Cardiac fibroblast (primary cell): Measurements from ENCODE around the gene CALHM3.

Experiments used
- DNase-seq, 2 donors: peaks; one replicate each; pipeline versions ENCODE4 v3.0.0 to v3.0.0-alpha.2; 2010; ENCODE audit warnings: low read depth in 2 of 2
- H3K4me3 ChIP-seq, 2 donors: replicated peaks in 1 of 2; 1 replicate in 1 of 2; 2 replicates in 1 of 2; pipeline ENCODE4 v1.5.1; 2011; ENCODE audit warnings: low read depth in 2 of 2, low read length in 2 of 2, mild to moderate bottlenecking in 2 of 2, moderate library complexity in 1 of 2
- TF ChIP-seq, protein P1 (sequence below): IDR thresholded peaks from one replicate; pipeline ENCODE4 v1.5.1; 2011; ENCODE audit warnings: low read depth, mild to moderate bottlenecking, low read length, inconsistent platforms

CALHM3 gene

DNA sequence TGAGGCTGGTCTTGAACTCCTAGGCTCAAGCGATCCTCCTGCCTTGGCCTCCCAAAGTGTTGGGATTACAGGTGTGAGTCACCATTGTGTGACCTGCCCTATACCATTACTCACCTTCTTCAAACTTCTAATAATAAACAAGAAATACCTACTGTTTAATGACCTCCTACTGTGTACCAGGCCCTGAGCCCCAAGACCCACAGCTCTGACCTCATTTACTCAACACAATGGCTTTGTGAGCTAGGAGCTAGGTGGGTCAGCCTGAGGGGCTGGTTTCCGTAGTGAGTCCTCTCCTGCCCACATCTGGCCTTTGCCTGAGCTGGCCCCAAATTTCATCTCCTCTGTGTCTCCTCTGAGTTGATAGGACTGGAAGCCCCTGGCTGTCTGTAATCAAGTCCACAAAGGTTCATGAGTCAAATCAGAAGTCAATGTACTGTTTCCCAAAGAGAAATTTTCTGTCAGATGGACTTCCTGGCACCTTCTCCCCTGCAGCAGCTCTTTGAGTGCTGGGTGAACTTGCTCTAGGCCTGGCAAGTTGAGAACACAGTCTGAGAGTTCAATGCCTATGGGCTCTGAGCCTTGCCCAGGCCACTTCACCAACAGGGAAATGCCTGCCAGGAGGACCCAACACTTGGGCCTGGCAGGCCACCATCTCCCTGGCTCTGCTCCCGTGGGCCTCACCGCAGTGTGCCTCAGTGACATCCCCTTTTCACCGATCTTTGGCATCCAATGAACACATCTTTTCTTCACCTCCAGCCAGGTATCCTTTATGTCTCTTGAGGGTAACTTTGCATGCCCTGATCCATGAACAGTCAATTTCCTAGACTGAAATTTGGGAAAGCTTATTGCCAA is 38.4 kb upstream of the CALHM3 start:
- TF ChIP-seq, protein P1, sequence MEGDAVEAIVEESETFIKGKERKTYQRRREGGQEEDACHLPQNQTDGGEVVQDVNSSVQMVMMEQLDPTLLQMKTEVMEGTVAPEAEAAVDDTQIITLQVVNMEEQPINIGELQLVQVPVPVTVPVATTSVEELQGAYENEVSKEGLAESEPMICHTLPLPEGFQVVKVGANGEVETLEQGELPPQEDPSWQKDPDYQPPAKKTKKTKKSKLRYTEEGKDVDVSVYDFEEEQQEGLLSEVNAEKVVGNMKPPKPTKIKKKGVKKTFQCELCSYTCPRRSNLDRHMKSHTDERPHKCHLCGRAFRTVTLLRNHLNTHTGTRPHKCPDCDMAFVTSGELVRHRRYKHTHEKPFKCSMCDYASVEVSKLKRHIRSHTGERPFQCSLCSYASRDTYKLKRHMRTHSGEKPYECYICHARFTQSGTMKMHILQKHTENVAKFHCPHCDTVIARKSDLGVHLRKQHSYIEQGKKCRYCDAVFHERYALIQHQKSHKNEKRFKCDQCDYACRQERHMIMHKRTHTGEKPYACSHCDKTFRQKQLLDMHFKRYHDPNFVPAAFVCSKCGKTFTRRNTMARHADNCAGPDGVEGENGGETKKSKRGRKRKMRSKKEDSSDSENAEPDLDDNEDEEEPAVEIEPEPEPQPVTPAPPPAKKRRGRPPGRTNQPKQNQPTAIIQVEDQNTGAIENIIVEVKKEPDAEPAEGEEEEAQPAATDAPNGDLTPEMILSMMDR, result no peak
- no peak for DNase-seq
- H3K4me3 ChIP-seq, result no peak overlapping the region

GRCh38 chr10:103514244-103514643 is 35.2 kb upstream of the CALHM3 start:
- DNase-seq, result no peak
- TF ChIP-seq, protein P1, result no peak
- no peak overlapping the region for H3K4me3 ChIP-seq

DNA sequence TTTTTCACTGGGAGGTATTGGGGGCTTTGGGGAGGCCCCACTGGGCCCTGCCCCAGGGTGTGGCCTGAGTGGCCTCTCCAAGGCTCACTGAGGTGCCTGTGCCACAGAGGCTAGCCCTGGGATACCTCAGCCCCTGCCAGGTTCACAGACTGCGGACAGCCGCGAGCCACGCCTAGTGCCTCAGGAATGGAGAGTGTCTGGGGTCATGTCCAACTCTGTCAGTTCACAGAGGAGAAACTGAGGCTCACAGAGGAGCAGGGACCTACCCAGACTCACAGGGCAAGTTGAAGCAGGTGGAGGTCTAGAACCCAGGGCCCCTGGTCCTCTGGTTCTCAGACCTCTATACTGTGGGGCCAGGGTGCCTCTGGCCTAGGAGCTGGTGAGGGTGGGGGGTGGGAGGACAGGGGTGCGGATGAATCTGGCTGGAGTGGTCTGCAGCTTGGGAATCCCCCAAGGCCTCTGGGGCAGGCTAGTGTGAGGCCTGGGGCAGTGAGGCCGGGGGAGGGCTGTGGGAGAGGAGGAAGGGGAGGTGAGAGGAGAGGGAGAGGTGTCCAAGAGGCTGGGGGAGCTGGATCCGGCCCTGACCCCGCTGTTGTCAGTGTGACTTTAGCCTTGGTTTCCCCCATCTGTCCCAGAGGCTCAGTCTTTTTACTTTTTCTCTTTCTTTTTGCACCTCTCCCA is 34.5 kb upstream of the CALHM3 start:
- no peak overlapping the region for H3K4me3 ChIP-seq
- no peak for DNase-seq
- TF ChIP-seq, protein P1, result no peak

GRCh38 chr10:103512591-103513379 is 33.7 kb upstream of the CALHM3 start:
- TF ChIP-seq, protein P1, result no peak
- DNase-seq, result no peak

GRCh38 chr10:103512166-103512565 is 33.1 kb upstream of the CALHM3 start:
- TF ChIP-seq, protein P1, result no peak
- DNase-seq, result no peak
- no peak overlapping the region for H3K4me3 ChIP-seq

More at GRCh38 chr10:103512591-103513379, 33.7 kb upstream of the CALHM3 start:
- H3K4me3 ChIP-seq, result no peak overlapping the region
